ENCODE results near the gene HMGN3.

DNA sequence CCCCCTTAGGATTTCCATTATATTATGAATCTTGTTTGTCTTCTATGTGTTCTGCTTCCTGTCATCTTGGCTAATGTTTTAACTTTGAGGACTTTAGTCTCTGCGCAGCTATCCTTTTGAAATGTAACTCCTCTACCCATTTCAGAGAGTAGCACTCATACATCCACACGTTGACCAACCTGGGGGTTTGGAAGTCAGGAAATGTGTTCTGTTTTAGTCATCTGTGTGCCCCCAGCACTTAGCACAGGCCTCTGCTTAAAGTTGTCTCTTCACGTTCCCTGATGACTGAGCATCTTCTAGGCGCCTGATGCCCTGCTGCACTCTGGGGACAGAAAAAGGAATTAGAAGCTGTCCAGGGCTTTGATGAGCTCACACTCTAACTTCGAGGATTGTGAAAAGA lies 47.9 kb downstream of the HMGN3 start:
- TF ChIP-seq CTCF (IDR thresholded peaks at IDR 0.05; ENCODE audit: extremely low read depth in 1 of 2, insufficient read depth in 1 of 2, low read depth in 1 of 2, low read length in 2 of 2) (no peak), POLR2A (IDR thresholded peaks at IDR 0.05; ENCODE audit: low read depth, low read length) (no peak), EZH2 (IDR thresholded peaks at IDR 0.05; ENCODE audit: borderline replicate concordance, low read depth, low read length, severe bottlenecking) (no peak), JUN (IDR thresholded peaks at IDR 0.05; ENCODE audit: borderline replicate concordance, insufficient read depth, insufficient read length, low read depth) (no peak), MAX (IDR thresholded peaks at IDR 0.05; ENCODE audit: insufficient read depth, insufficient read length) (no peak), FOS (IDR thresholded peaks at IDR 0.05; ENCODE audit: borderline replicate concordance, insufficient read depth, low read length) (no peak), POLR2AphosphoS5 (IDR thresholded peaks at IDR 0.05; ENCODE audit: insufficient read depth, low read depth, low read length) (no peak)
